SK-N-SH (cell line): ENCODE results near the gene TGFA. TPM values are rescaled to one million over a fixed set of nuclear protein-coding genes. Genes with fewer than 3 reads are reported as not detected.

ENCODE experiments used
- CTCF ChIA-PET: fragments of 300-600, 350-600 bp; formaldehyde crosslinking; extraction: SDS; loops from one replicate; lab custom pipeline; 2021; lab: Yijun Ruan, JAX
- POLR2A ChIA-PET: fragments of 350-600 bp; sonication (Branson Sonifier 250); formaldehyde crosslinking; extraction: SDS; loops from one replicate; lab custom pipeline; 2020; ENCODE audit warnings: antibody characterized with exemption, inconsistent platforms; lab: Yijun Ruan, JAX
- DNase-seq: peaks from one replicate; pipeline ENCODE4 v3.0.0; 2012
- H2AFZ ChIP-seq: fragments of 200-600 bp; sonication (generic); 2 replicates; pipeline ENCODE4 v1.8.1; 2016; ENCODE audit warnings: antibody characterized with exemption, mild to moderate bottlenecking, low read depth
- H3F3A ChIP-seq: fragments of 200-600 bp; sonication (generic); replicated peaks from 2 replicates; pipeline ENCODE3; 2016; ENCODE audit warnings: antibody characterized with exemption, mild to moderate bottlenecking; ENCODE audit not compliant: insufficient read depth
- H3K27ac ChIP-seq, 2 experiments: fragments of 200-500 bp in 1 of 2; fragments of 200-600 bp in 1 of 2; sonication (Bioruptor generic) in 1 of 2; sonication (generic), shearing (Covaris generic) in 1 of 2; 2 replicates each; pipeline versions ENCODE4 v1.5.1 to v1.6.1; 2014 to 2016; ENCODE audit warnings: low read depth in 2 of 2, inconsistent platforms in 1 of 2, low read length in 1 of 2, mild to moderate bottlenecking in 1 of 2, mixed read lengths in 1 of 2
- H3K27me3 ChIP-seq: fragments of 200-600 bp; sonication (generic), shearing (Covaris generic); 2 replicates; pipeline ENCODE4 v1.6.1; 2016; ENCODE audit warnings: mixed run types; ENCODE audit not compliant: insufficient read depth
- H3K36me3 ChIP-seq, 2 experiments: fragments of 200-500 bp in 1 of 2; fragments of 200-600 bp in 1 of 2; sonication (Bioruptor generic) in 1 of 2; sonication (generic) in 1 of 2; replicated peaks in 1 of 2; 2 replicates each; pipeline versions ENCODE3 to v1.5.1; 2014 to 2016; ENCODE audit warnings: low read length in 1 of 2, mild to moderate bottlenecking in 1 of 2; ENCODE audit not compliant: insufficient read depth in 2 of 2, control insufficient read depth in 1 of 2
- H3K4me1 ChIP-seq, 2 experiments: fragments of 200-500 bp in 1 of 2; fragments of 200-600 bp in 1 of 2; sonication (Bioruptor generic) in 1 of 2; sonication (generic), shearing (Covaris generic) in 1 of 2; 2 replicates each; pipeline versions ENCODE4 v1.5.1 to v1.6.1; 2014 to 2016; ENCODE audit warnings: low read depth in 1 of 2, low read length in 1 of 2, mixed run types in 1 of 2; ENCODE audit not compliant: insufficient read depth in 2 of 2, control insufficient read depth in 1 of 2
- H3K4me2 ChIP-seq: fragments of 200-600 bp; sonication (generic), shearing (Covaris generic); 2 replicates; pipeline ENCODE4 v1.6.1; 2017; ENCODE audit warnings: mixed run types
- H3K4me3 ChIP-seq, 2 experiments: fragments of 200-500 bp in 1 of 2; fragments of 200-600 bp in 1 of 2; sonication (Bioruptor generic) in 1 of 2; sonication (generic), shearing (Covaris generic) in 1 of 2; 2 replicates each; pipeline versions ENCODE4 v1.5.1 to v1.8.1; 2014 to 2016; ENCODE audit warnings: low read depth in 2 of 2, inconsistent platforms in 1 of 2, low read length in 1 of 2, mild to moderate bottlenecking in 1 of 2, mixed read lengths in 1 of 2, moderate library complexity in 1 of 2
- H3K79me2 ChIP-seq: fragments of 200-600 bp; sonication (generic); 2 replicates; pipeline ENCODE4 v1.8.1; 2017; ENCODE audit warnings: mild to moderate bottlenecking; ENCODE audit not compliant: insufficient read depth
- H3K9ac ChIP-seq: fragments of 200-600 bp; sonication (generic); 2 replicates; pipeline ENCODE4 v1.6.1; 2017; ENCODE audit warnings: mixed run types
- H3K9me2 ChIP-seq: fragments of 200-600 bp; sonication (generic); 2 replicates; pipeline ENCODE4 v1.6.1; 2017; ENCODE audit warnings: mixed run types
- H3K9me3 ChIP-seq: fragments of 200-600 bp; sonication (generic); 2 replicates; pipeline ENCODE4 v1.6.1; 2017; ENCODE audit warnings: mixed run types, mild to moderate bottlenecking, moderate library complexity
- H4K20me1 ChIP-seq: fragments of 200-600 bp; sonication (generic); 2 replicates; pipeline ENCODE4 v1.6.1; 2017; ENCODE audit warnings: mild to moderate bottlenecking, mixed run types; ENCODE audit not compliant: insufficient read depth
- CTCF ChIP-seq: fragments of 200-600 bp; sonication (generic); IDR thresholded peaks from 2 replicates; pipeline ENCODE4 v1.6.1; 2017; ENCODE audit warnings: antibody characterized with exemption, mild to moderate bottlenecking, moderate library complexity
- ELF1 ChIP-seq: IDR thresholded peaks from 2 replicates; pipeline ENCODE4 v1.4.0; 2012
- FOXJ3 ChIP-seq: sonication (generic); formaldehyde crosslinking; IDR thresholded peaks from 2 replicates; pipeline ENCODE4 v1.5.1; 2020; ENCODE audit warnings: mild to moderate bottlenecking, missing genetic modification reagents
- GABPA ChIP-seq: IDR thresholded peaks from 2 replicates; pipeline ENCODE4 v1.4.0; 2012; ENCODE audit warnings: low read depth, mild to moderate bottlenecking
- GATA2 ChIP-seq: sonication (generic); formaldehyde crosslinking; IDR thresholded peaks from 2 replicates; pipeline ENCODE4 v1.5.0; 2020; ENCODE audit warnings: mild to moderate bottlenecking, missing genetic modification reagents
- MEF2A ChIP-seq: IDR thresholded peaks from 2 replicates; pipeline ENCODE4 v1.4.0; 2012; ENCODE audit warnings: low read depth, borderline replicate concordance
- NFIC ChIP-seq: IDR thresholded peaks from 2 replicates; pipeline ENCODE4 v1.4.0; 2012; ENCODE audit warnings: borderline replicate concordance
- RCOR1 ChIP-seq: fragments of 150-350 bp; IDR thresholded peaks from 2 replicates; pipeline ENCODE4 v1.6.1; 2017; ENCODE audit warnings: antibody characterized with exemption, low read length
- RFX5 ChIP-seq: IDR thresholded peaks from 2 replicates; pipeline ENCODE4 v1.6.1; 2012; ENCODE audit warnings: mild to moderate bottlenecking, improper control_type of control experiment, low read length
- RXRA ChIP-seq: IDR thresholded peaks from 2 replicates; pipeline ENCODE4 v1.4.0; 2012; ENCODE audit warnings: low read depth, mild to moderate bottlenecking, borderline replicate concordance
- SMC3 ChIP-seq: IDR thresholded peaks from 2 replicates; pipeline ENCODE4 v1.6.1; 2012; ENCODE audit warnings: low read depth, low read length, improper control_type of control experiment
- TCF12 ChIP-seq: IDR thresholded peaks from 2 replicates; pipeline ENCODE4 v1.4.0; 2012
- USF1 ChIP-seq: IDR thresholded peaks from 2 replicates; pipeline ENCODE4 v1.4.0; 2012; ENCODE audit warnings: low read depth, borderline replicate concordance
- USF2 ChIP-seq: fragments of 150-350 bp; IDR thresholded peaks from 2 replicates; pipeline ENCODE4 v1.6.1; 2017; ENCODE audit warnings: antibody characterized with exemption, low read length, low read depth, borderline replicate concordance
- WGBS: methylation state at CpG from one replicate; pipeline ENCODE4 v1.1.6; 2017; ENCODE audit warnings: low lambda C conversion rate; 5-methylcytosine and 5-hydroxymethylcytosine counted together
- polyA plus RNA-seq, 3 experiments: library from polyadenylated mRNA; depleted of rRNA; stranded (reverse); fragments of >200 nt; gene quantifications; 2 replicates each; pipeline ENCODE4 v1.2.3, GENCODE V29; 2012

The TGFA gene
- polyA plus RNA-seq, 1 of the 3 experiments (the other 2 are of a cell fraction) = not detected

GRCh38 chr2:70558195-70558808 lies 4.7 kb upstream of the TGFA start:
- Histone ChIP-seq H3K4me2 (no peak overlapping the region), H3K27ac (no peak overlapping the region), H2AFZ (no peak overlapping the region), H3K4me1 (peaks cover 0 to 8% of the 10 kb centered on the region in 2 experiments; a peak in 1 of 4 replicates), H3F3A (no peaks in the 10 kb centered on the region), H3K9me3 (no peaks in the 10 kb centered on the region), H3K4me3 (no peak overlapping the region), H3K27me3 (peaks cover 18% of the 10 kb centered on the region), H4K20me1 (no peaks in the 10 kb centered on the region), H3K9ac (no peak overlapping the region), H3K9me2 (no peaks in the 10 kb centered on the region), H3K36me3 (no peaks in the 10 kb centered on the region), H3K79me2 (no peaks in the 10 kb centered on the region)
- DNase-seq = no peak
- TF ChIP-seq USF2 (no peak), SMC3 (no peak), ELF1 (no peak), NFIC (no peak), CTCF (no peak), GABPA (no peak), RCOR1 (no peak), GATA2 (no peak), RXRA (no peak), RFX5 (no peak), USF1 (no peak), MEF2A (no peak), TCF12 (no peak), FOXJ3 (no peak)
- CTCF ChIA-PET = interaction anchor here (0.9 to 2.4 kb wide), 5 partner anchors 13 to 218 kb away, joined by 3 to 14 read pairs (median 3); partner anchors contain the start of gene ADD2
- 35% methylated on average over 4 of the region's 5 CpGs for WGBS
- POLR2A ChIA-PET = interaction anchor here (0.7 kb wide), 1 partner anchor 645 kb away, joined by 3 read pairs; no protein-coding TSS in a partner anchor
